NCI-H1694 (cell line): ENCODE results near the gene MBD4.

Experiments used
- DNase-seq: peaks from one replicate; lab custom pipeline; 2025; lab: John Stamatoyannopoulos, UW

MBD4 gene

GRCh38 chr3:129382366-129382765, 57.4 kb downstream of the MBD4 start:
- DNase-seq: no peak
